Frontal cortex (tissue), 4 donors: ENCODE measurements around the gene IMMP2L. TPM values are rescaled to one million over a fixed set of nuclear protein-coding genes. Genes with fewer than 3 reads are reported as not detected.

Experiments
- DNase-seq, 2 donors: peaks; one replicate each; pipeline ENCODE4 v3.0.0; 2012; ENCODE audit warnings: low spot score in 2 of 2
- FAIRE-seq: peaks from 2 replicates; lab custom pipeline; 2012; peaks lifted over from hg19 to GRCh38; lab: Jason Lieb, UNC
- total RNA-seq: library from RNA; depleted of rRNA; stranded (reverse); fragments of >200 nt; gene quantifications from one replicate; pipeline ENCODE4 v1.2.3, GENCODE V29; 2014
- donor health status: control.
- donor health status: control.
- donor health status: control.

The IMMP2L gene
- total RNA-seq, 1 donor from 2014 or later: 9.8 TPM

DNA sequence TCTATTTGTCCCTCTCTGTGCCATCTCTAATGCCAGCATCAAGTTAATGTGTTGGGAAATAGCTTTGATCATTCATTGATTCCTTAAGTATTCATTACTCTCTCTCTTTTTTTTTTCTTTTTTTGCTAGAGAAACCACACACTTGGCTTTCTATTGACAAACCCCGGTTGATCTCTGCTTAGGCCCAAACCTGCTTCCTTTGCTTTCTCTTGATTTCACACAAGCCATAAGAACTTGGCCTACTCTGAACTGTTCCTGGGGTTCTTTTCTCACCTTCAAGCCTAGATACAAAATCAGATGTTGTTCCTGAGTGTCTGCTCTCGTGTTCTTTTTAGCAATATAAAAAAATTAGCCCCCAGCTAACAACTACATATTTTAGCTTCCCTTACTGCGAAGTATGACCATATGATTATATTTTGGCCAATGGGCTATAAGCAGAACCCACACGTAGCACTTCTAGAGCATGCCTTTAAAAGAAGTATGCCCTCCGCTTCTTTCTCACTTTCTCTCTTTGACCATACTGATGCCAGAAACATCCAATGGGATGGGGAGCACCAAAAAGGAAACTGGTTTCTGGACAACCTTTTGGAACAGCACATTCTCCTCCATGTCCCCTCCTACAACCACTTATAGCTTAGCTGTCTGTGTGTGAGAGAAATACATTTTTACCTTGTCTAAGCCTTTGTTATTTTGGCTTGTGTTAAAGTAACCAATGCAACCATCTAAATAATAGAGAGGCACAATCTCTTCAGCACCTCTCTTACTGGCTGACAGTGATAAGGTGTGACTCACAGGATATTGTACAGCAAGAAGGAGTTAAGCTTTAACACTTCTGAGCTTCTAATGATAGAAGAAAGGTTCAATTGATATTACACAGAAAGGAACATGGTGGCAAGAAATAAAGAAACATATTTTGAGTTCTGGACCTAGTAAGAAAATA, 568.0 kb downstream of the IMMP2L start:
- no peak for DNase-seq
- FAIRE-seq: no peak

DNA sequence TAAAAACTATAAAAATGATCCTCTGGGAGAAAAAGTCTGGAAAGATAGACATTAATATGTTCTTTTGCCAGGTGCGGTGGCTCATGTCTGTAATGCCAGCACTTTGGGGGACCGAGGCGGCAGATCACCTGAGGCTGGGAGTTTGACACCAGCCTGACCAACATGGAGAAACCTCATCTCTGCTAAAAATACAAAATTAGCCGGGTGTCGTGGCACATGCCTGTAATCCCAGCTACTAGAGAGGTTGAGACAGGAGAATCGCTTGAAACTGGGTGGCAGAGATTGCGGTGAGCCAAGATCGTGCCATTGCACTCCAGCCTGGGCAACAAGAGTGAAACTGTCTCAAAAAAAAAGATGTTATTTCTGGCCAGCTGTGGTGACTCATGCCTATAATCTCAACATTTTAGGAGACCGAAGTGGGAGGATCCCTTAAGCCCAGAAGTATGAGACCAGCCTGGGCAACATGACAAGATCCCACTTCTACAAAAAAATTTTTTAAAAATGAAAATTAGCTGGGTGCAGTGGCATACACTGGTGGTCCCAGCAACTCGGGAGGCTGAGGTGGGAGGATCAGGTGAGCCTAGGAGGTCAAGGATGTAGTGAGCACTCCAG, 573.3 kb downstream of the IMMP2L start:
- DNase-seq (no peak), FAIRE-seq (no peak)

DNA sequence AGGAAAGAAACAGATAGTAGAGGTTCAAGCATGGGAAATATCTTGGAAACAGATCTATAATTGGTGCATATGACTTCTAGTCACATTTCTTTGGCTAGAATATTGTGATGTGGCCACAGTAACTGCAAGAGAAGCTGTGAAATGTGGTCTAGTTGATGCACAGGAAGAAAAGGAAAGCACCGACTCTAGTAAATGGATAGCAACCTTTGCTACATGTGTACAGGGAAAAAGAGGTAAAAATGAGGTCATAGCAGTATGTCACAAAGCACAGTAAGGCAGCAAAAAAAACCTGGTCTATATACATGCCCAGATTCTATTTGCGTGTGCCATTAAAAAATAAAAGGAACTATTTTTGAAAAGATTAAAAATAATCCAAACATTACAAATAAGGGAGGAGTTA, 573.9 kb downstream of the IMMP2L start:
- DNase-seq: no peak
- FAIRE-seq: no peak

DNA sequence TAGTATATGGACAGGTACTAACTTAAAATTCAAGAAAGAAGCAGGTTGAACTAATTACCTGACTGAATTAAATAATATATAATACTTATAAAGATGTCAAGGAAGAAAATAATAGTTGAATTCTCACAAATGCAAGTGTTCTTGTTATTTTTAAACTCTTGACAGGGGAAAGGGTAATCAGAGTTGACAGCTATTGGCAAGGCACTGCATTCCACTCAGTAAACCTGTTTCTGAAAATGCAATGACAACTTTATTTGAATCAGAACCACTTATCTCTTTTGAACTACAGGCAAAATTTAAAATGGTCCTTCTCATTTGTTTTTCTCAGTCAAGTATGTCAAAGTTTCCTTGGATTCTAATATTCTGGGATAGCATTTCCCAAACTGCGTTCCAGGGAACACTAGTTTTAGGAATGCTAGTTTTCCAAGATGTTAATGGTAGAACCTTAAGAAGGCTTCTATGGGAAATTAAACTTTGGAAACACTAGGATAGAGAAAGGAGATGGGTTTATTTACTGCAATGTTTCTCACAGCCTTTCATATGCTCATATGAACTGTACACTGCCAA, 575.1 kb downstream of the IMMP2L start:
- FAIRE-seq: no peak
- no peak for DNase-seq

DNA sequence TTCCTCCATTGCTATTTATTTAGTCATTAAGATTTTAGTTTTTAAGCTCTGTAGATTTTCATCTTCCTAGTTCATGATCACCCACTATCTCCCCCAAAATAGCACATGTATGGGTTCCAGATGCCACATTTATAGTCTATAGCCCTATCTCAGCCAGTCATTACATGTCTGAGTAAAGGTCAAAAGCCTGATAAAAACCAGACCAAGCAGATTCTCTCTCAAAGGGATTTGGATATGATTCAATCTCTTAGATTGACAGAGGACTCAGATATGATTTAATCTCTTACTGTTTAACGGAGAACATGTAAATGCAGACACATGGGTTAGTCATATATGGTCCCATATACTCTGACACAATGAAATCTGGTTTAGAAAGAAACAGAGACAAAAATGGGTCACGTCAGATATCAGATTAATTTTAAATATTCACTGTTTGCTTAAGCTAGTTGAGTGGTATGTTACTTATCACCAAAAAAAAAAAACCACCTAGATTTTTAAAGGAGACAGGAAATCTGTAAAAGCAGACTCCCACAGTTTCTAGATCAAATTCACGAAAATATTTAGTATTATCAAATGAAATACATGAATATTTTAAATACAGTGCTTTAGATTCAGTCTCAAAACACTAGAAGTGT, 578.4 kb downstream of the IMMP2L start:
- FAIRE-seq (no peak), DNase-seq (no peak)

DNA sequence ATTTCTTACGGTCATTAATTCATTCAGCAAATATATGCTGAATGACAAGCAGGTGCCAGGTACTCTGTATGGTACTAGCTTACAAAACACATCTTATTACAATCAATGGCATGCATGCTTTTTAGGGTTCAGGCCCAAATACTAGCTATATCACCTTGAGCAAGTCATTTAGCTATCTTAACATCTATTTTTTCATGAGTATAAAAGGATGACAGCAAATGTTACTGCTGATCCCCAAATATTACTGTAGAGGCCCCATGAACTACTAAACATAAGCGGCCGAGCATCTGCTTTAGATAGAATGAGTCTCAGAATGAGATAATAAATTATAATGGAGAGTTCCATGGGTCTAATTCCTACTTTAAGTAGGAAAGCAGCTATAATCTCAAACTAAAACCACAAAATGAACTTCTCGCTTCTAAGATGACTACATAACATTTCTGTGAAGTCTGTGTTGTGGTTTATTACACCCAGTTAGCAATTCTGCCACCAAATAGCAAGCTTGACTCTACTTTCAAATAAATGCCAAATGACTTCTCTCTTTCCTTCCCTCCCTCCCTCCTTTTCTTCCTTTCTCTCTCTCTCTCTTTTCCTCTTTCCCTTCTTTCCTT, 585.1 kb downstream of the IMMP2L start:
- FAIRE-seq: no peak
- no peak for DNase-seq

DNA sequence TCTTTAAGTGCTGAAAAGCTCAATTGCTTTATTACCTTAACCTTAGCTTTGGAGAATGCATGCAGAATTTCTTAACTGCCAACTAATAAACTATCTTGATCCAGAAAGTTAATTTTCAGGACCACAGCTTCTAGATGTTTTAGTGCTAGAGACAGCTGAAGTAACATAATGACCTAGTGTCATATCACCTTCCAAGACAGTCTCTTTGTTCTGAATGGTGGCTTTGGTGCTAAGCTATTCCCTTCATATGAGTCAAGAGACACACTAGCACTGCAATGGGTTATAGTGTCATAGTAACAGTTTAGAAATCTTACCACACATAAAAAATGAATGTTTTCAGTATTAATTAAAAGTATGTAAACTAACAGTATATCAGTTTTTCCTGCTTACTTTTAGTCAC, 586.8 kb downstream of the IMMP2L start:
- DNase-seq: no peak
- no peak for FAIRE-seq

DNA sequence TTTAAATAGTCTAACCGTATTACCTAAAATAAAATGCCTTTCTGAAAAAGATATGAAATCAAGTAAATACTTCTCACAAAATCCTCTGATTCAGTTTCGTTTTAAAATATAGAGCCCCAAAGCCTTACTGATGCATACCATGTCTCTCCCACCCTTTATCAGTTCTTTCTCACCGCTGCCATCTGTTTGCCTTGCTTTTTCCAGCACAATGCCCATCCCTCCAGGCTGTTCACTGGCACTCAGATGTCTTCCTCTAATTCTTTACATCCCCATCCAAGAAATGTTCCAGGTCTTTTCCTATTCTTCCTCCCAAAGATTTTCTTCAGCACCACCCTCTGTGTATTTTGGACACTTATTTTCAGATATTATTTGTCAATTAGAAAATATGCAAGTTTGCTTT, 587.9 kb downstream of the IMMP2L start:
- no peak for FAIRE-seq
- DNase-seq: no peak

DNA sequence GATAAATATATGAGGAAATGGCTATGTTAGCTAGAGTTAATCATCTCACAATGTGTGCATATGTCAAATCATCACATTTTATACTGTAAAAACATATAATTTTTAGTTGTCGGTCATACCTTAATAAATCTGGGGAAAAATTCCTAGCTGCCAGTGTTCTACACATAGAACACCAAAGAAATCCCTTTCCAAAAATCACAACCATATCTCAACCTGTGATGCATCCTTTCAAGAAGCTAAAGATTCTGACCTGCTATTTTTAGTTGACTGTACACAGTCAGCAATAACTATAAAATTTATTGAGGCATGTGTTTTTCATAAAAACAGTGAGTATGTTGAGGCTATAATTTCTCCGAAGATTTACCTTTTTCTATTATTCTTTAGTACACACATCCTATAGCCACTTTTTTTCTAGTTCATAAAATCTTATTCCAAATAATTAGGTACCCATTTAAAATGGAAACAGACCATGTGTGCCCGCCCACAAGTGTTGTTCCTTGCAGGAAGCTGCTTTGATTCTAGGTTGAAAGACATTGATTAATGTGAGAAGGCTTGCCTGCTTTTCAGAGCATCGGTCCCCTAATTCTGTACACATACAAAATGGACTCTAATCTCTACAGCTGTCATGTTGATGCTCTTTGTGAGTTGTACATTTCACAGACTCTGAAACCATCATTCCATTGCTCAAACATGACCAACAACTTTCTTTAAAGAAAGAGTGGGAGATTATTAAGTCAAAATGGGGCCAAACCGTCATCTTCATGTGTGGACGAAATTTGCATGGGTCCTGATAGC, 588.9 kb downstream of the IMMP2L start:
- DNase-seq (no peak), FAIRE-seq (no peak)

DNA sequence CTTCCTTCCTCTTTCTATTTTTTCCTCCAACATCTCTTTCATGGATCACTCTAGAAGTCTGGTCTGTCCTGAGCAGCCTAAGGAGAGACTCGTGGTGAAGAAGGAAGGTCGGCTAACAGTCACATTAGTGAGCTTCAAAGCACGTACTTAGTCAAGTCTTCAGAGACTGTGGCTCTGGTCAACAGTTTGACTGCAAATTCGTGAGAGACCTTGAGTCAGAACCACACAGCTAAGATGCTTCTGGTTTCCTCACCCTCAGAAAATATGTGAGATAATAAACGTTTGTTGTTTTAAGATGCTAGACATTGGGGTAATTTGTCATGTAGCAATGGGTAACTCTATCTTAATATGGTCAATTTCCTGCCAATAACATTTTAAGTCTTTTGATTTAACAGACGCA, 597.5 kb downstream of the IMMP2L start:
- FAIRE-seq: no peak
- DNase-seq: no peak

DNA sequence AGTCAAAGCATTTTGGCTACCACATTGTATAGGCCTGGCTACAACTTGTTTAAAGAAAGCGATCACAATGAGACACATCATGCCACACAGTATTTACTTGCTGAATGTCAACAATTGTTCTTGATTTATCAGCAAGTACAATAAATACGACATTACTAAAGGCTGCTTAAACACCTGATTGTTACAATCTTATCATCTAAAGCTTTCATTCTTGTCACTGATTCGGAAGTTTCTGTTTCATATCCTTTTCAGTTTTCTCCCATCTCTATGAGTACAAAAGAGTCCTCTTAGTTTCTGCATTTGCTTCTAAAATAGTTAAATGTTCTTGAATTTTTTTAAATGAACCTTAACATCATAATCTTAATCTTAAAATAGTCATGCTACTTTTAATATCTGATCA, 599.5 kb downstream of the IMMP2L start:
- FAIRE-seq (no peak), DNase-seq (no peak)

DNA sequence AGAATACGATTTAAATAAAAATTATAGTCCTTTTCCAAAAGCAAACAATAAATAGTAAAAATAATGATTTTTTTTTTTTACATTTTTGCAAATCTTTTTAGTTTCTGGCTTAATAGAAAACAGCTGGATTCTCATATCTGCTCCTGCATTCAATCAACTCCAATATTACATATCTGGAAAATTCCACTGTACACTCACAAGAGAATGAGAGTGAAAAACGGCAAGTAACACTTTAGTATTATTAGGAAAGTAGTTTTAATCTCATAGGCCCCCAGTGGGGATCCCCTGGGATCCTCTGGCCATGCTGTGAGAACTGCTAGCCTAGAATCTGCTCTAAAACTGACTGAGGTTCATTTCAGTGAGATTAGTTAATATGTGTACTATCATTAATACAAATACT, 599.9 kb downstream of the IMMP2L start:
- FAIRE-seq (no peak), DNase-seq (no peak)

DNA sequence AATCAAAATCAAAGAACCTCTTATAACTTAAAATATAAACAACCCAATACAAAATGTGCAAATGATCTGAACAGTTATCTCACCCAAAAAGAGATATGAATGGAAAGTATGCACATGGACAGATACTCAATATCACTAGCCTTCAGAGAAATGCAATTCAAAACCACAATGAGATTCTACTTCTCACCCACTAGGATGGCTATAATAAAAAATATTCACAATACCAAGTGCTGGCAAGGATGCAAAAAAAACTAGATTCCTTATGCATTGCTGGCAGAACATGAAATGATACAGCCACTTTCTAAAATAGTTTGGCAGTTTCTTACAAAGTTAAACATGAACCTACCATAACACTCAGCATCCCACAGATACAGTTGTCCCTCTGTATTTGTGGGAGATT, 601.5 kb downstream of the IMMP2L start:
- FAIRE-seq (no peak), DNase-seq (no peak)

DNA sequence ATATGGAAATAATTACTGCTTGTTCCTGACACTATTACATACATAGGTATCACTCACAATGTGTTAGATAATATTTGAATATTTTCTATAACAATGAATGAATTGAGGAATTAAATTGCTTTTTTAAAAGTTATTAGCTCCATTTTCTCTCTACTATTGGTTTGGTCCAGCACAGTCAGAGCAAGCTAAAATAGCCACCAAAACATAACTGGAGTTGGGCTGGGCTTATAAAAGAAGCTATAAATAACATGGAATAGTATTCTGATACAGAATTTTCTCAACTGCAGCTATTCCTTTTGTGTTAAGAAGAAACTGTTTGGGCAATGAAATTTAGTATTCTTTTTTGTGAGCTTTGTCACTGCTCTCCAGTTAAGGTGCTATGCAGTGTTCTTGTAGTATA, 614.0 kb downstream of the IMMP2L start:
- DNase-seq (no peak), FAIRE-seq (no peak)

DNA sequence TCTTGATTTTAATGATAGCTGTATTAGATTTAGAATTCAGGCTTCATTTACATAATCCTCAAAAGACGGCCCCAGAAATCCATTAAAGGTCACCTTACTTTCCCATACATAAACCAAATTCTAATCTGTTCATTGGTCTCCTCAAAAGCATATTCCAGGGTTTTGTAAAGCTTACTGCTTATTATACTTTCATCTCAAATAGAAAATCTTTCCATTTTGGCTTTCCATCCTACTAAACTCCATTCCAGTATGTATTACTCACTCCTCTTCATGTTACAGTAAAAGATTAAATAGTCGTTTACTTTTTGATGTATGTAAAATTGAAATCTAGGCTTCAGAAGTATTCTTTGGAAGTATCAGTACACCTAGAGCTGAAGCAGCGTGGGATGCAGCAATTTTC, 614.9 kb downstream of the IMMP2L start:
- FAIRE-seq (no peak), DNase-seq (no peak)

DNA sequence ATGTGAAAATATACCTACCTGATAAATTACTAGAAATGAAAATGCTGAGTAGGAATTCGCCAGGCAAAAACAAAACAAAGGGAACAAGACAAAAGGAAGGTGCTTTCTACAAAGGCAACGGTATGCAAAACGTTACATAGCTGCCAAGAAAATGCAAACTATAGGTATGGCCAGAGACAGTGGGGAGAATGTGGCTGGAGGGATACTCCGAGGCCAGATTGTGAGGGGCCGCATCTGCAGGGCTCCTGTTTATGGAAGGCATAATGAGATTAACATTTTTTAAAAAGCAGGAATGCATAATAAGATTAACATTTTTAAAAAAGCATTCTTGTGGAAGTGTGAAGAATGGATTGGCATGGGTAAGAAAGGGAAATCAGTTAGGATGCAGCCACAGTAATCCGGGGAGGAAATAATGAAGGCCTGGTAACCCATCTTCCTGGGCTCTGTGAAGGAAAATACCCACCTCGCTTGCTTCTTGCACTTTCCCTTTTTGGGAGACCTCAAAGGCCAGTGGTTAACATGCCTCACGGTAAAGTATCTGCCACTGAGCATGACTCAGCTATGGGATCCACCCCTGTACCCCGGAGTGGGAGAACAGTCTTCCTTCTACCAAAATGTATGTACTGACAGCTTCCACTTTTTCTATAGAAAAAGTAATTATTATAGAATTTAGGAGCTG, 617.2 kb downstream of the IMMP2L start:
- DNase-seq (no peak), FAIRE-seq (no peak)

DNA sequence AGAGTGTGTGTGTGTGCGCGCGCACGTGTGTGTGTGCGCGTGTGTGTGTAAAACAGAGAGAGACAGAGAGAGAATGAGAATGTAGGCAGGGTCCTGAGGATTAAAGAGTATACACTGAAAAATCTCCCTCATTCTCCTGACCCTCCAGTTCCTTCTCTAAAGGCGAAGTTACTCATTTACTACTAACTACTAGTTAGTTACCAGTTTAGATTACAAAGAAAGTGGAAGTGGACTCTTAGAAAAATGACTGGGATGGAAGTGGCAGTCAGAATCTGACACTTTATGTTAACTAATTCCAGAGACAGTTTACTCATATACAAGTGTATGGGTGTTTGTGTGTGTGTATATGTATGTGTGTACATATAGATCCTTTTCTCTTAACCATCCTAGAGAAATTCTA, 617.8 kb downstream of the IMMP2L start:
- DNase-seq: no peak

DNA sequence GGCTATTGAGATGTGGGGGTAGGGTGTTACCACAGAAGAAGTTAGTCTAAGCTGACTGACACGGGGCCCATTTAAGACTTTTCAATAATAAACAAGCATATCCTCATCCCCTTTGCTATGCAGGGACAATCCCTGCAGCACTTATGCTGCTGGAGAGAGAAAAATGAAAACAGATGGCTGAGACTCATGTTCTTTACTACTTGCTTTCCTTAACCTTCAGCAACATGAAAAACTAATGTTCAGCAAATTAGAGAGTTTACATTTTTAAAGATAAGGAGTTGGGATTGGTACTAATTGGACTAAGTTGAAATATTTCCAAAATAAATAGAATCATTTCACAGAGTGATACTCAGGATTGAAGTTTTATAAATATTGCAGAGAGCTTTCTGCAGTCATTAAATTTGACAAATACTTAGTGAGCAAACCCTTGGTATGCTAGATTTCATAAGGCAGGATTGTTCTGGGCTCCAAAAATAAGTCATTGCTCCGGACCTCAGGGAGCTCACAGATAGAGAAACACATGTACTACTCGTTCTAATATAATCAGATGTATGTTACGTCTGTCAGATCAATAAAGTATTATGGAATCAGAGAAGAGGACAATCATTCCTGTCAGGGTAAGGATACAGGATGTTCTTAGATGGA, 618.5 kb downstream of the IMMP2L start:
- no peak for DNase-seq
- FAIRE-seq: no peak

More for the DNA sequence above, 617.8 kb downstream of the IMMP2L start:
- FAIRE-seq: no peak
